HEK293 (cell line): ENCODE results near the gene UQCRQ.

Source experiments
- BCL11A ChIP-seq: fragments of 450-650 bp; formaldehyde crosslinking; IDR thresholded peaks from 2 replicates; pipeline ENCODE4 v1.5.1; 2016; ENCODE audit warnings: low read depth, missing biosample characterization, missing genetic modification characterization
- KLF10 ChIP-seq: fragments of 450-650 bp; IDR thresholded peaks from 2 replicates; pipeline ENCODE4 v1.5.1; 2018; ENCODE audit warnings: missing biosample characterization, mild to moderate bottlenecking, missing genetic modification characterization
- SALL2 ChIP-seq: fragments of 450-650 bp; formaldehyde crosslinking; IDR thresholded peaks from 2 replicates; pipeline ENCODE4 v1.5.0; 2017; ENCODE audit warnings: missing biosample characterization, mild to moderate bottlenecking, missing genetic modification characterization, borderline replicate concordance
- SP3 ChIP-seq: fragments of 450-650 bp; formaldehyde crosslinking; IDR thresholded peaks from 2 replicates; pipeline ENCODE4 v1.5.1; 2016; ENCODE audit warnings: missing biosample characterization, missing genetic modification characterization
- YY2 ChIP-seq: fragments of 450-650 bp; formaldehyde crosslinking; IDR thresholded peaks from 2 replicates; pipeline ENCODE4 v1.5.1; 2016; ENCODE audit warnings: missing biosample characterization, missing genetic modification characterization
- ZBTB11 ChIP-seq: fragments of 450-650 bp; formaldehyde crosslinking; conservative IDR thresholded peaks from 2 replicates; pipeline ENCODE4 v1.5.1; 2016; ENCODE audit warnings: low read depth, missing biosample characterization, missing genetic modification characterization
- ZBTB7A ChIP-seq: fragments of 450-650 bp; formaldehyde crosslinking; IDR thresholded peaks from 2 replicates; pipeline ENCODE4 v1.5.1; 2016; ENCODE audit warnings: low read depth, missing biosample characterization, missing genetic modification characterization
- ZNF114 ChIP-seq: fragments of 450-650 bp; formaldehyde crosslinking; IDR thresholded peaks from 2 replicates; pipeline ENCODE4 v1.5.0; 2017; ENCODE audit warnings: missing biosample characterization, missing genetic modification characterization
- ZNF169 ChIP-seq: fragments of 450-650 bp; formaldehyde crosslinking; IDR thresholded peaks from 2 replicates; pipeline ENCODE4 v1.5.1; 2016; ENCODE audit warnings: missing biosample characterization, missing genetic modification characterization
- ZNF175 ChIP-seq: fragments of 450-650 bp; formaldehyde crosslinking; IDR thresholded peaks from 2 replicates; pipeline ENCODE4 v1.5.1; 2016; ENCODE audit warnings: missing biosample characterization, missing genetic modification characterization
- ZNF184 ChIP-seq: fragments of 450-650 bp; IDR thresholded peaks from 2 replicates; pipeline ENCODE4 v1.5.1; 2018; ENCODE audit warnings: missing biosample characterization, mild to moderate bottlenecking, missing genetic modification characterization
- ZNF202 ChIP-seq: fragments of 450-650 bp; formaldehyde crosslinking; IDR thresholded peaks from 2 replicates; pipeline ENCODE4 v1.5.1; 2016; ENCODE audit warnings: missing biosample characterization, missing genetic modification characterization, borderline replicate concordance
- ZNF23 ChIP-seq: fragments of 450-650 bp; formaldehyde crosslinking; IDR thresholded peaks from 2 replicates; pipeline ENCODE4 v1.5.1; 2016; ENCODE audit warnings: missing biosample characterization, missing genetic modification characterization, borderline replicate concordance
- ZNF48 ChIP-seq: fragments of 450-650 bp; formaldehyde crosslinking; IDR thresholded peaks from 2 replicates; pipeline ENCODE4 v1.5.1; 2016; ENCODE audit warnings: missing biosample characterization, missing genetic modification characterization
- ZNF501 ChIP-seq: fragments of 450-650 bp; formaldehyde crosslinking; IDR thresholded peaks from 2 replicates; pipeline ENCODE4 v1.5.1; 2016; ENCODE audit warnings: missing biosample characterization, missing genetic modification characterization
- ZNF658 ChIP-seq: fragments of 450-650 bp; formaldehyde crosslinking; IDR thresholded peaks from 2 replicates; pipeline ENCODE4; 2016; ENCODE audit warnings: missing biosample characterization, missing genetic modification characterization
- ZNF660 ChIP-seq: fragments of 450-650 bp; IDR thresholded peaks from 2 replicates; pipeline ENCODE4 v1.5.1; 2018; ENCODE audit warnings: missing biosample characterization, mild to moderate bottlenecking, missing genetic modification characterization
- ZNF768 ChIP-seq: fragments of 450-650 bp; formaldehyde crosslinking; IDR thresholded peaks from 2 replicates; pipeline ENCODE4 v1.5.1; 2018; ENCODE audit warnings: missing biosample characterization, mild to moderate bottlenecking, missing genetic modification characterization
- ZNF837 ChIP-seq: fragments of 450-650 bp; formaldehyde crosslinking; IDR thresholded peaks from 2 replicates; pipeline ENCODE4 v1.5.1; 2016; ENCODE audit warnings: missing biosample characterization, missing genetic modification characterization
- TF ChIP-seq, protein P1 (sequence below): fragments of 450-650 bp; formaldehyde crosslinking; IDR thresholded peaks from 2 replicates; pipeline ENCODE4 v1.5.0; 2017; ENCODE audit warnings: missing biosample characterization, missing genetic modification characterization, borderline replicate concordance
- TF ChIP-seq, protein P2 (sequence below): fragments of 450-650 bp; formaldehyde crosslinking; IDR thresholded peaks from 2 replicates; pipeline ENCODE4 v1.5.1; 2017; ENCODE audit warnings: missing biosample characterization, missing genetic modification characterization
- TF ChIP-seq, protein P3 (sequence below): fragments of 450-650 bp; formaldehyde crosslinking; IDR thresholded peaks from 2 replicates; pipeline ENCODE4 v1.5.1; 2016; ENCODE audit warnings: missing biosample characterization, missing genetic modification characterization
- TF ChIP-seq, protein P4 (sequence below): fragments of 450-650 bp; formaldehyde crosslinking; IDR thresholded peaks from 2 replicates; pipeline ENCODE4; 2016; ENCODE audit warnings: missing biosample characterization, missing genetic modification characterization
- TF ChIP-seq, protein P5 (sequence below): fragments of 450-650 bp; formaldehyde crosslinking; IDR thresholded peaks from 2 replicates; pipeline ENCODE4 v1.5.1; 2016; ENCODE audit warnings: missing biosample characterization, missing genetic modification characterization

The UQCRQ gene

GRCh38 chr5:132829742-132830435, 36.6 kb upstream of the UQCRQ start (continued):
- TF ChIP-seq, protein P1, sequence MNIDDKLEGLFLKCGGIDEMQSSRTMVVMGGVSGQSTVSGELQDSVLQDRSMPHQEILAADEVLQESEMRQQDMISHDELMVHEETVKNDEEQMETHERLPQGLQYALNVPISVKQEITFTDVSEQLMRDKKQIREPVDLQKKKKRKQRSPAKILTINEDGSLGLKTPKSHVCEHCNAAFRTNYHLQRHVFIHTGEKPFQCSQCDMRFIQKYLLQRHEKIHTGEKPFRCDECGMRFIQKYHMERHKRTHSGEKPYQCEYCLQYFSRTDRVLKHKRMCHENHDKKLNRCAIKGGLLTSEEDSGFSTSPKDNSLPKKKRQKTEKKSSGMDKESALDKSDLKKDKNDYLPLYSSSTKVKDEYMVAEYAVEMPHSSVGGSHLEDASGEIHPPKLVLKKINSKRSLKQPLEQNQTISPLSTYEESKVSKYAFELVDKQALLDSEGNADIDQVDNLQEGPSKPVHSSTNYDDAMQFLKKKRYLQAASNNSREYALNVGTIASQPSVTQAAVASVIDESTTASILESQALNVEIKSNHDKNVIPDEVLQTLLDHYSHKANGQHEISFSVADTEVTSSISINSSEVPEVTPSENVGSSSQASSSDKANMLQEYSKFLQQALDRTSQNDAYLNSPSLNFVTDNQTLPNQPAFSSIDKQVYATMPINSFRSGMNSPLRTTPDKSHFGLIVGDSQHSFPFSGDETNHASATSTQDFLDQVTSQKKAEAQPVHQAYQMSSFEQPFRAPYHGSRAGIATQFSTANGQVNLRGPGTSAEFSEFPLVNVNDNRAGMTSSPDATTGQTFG (tag by site-specific recombination) = no peak
- TF ChIP-seq BCL11A (tag by site-specific recombination) = no peak
- TF ChIP-seq ZNF23 = no peak
- TF ChIP-seq, protein P2, sequence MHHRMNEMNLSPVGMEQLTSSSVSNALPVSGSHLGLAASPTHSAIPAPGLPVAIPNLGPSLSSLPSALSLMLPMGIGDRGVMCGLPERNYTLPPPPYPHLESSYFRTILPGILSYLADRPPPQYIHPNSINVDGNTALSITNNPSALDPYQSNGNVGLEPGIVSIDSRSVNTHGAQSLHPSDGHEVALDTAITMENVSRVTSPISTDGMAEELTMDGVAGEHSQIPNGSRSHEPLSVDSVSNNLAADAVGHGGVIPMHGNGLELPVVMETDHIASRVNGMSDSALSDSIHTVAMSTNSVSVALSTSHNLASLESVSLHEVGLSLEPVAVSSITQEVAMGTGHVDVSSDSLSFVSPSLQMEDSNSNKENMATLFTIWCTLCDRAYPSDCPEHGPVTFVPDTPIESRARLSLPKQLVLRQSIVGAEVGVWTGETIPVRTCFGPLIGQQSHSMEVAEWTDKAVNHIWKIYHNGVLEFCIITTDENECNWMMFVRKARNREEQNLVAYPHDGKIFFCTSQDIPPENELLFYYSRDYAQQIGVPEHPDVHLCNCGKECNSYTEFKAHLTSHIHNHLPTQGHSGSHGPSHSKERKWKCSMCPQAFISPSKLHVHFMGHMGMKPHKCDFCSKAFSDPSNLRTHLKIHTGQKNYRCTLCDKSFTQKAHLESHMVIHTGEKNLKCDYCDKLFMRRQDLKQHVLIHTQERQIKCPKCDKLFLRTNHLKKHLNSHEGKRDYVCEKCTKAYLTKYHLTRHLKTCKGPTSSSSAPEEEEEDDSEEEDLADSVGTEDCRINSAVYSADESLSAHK (tag by site-specific recombination) = no peak
- TF ChIP-seq, protein P3, sequence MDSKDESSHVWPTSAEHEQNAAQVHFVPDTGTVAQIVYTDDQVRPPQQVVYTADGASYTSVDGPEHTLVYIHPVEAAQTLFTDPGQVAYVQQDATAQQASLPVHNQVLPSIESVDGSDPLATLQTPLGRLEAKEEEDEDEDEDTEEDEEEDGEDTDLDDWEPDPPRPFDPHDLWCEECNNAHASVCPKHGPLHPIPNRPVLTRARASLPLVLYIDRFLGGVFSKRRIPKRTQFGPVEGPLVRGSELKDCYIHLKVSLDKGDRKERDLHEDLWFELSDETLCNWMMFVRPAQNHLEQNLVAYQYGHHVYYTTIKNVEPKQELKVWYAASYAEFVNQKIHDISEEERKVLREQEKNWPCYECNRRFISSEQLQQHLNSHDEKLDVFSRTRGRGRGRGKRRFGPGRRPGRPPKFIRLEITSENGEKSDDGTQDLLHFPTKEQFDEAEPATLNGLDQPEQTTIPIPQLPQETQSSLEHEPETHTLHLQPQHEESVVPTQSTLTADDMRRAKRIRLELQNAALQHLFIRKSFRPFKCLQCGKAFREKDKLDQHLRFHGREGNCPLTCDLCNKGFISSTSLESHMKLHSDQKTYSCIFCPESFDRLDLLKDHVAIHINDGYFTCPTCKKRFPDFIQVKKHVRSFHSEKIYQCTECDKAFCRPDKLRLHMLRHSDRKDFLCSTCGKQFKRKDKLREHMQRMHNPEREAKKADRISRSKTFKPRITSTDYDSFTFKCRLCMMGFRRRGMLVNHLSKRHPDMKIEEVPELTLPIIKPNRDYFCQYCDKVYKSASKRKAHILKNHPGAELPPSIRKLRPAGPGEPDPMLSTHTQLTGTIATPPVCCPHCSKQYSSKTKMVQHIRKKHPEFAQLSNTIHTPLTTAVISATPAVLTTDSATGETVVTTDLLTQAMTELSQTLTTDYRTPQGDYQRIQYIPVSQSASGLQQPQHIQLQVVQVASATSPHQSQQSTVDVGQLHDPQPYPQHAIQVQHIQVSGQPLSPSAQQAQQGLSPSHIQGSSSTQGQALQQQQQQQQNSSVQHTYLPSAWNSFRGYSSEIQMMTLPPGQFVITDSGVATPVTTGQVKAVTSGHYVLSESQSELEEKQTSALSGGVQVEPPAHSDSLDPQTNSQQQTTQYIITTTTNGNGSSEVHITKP (tag by site-specific recombination) = no peak
- TF ChIP-seq KLF10 = peak; percentile 65; the same call in 1 of the 2 replicates
- no peak for TF ChIP-seq ZNF48
- no peak for TF ChIP-seq ZNF768
- no peak for TF ChIP-seq SP3
- TF ChIP-seq ZNF658 (tag by site-specific recombination) = no peak
- TF ChIP-seq, protein P4, sequence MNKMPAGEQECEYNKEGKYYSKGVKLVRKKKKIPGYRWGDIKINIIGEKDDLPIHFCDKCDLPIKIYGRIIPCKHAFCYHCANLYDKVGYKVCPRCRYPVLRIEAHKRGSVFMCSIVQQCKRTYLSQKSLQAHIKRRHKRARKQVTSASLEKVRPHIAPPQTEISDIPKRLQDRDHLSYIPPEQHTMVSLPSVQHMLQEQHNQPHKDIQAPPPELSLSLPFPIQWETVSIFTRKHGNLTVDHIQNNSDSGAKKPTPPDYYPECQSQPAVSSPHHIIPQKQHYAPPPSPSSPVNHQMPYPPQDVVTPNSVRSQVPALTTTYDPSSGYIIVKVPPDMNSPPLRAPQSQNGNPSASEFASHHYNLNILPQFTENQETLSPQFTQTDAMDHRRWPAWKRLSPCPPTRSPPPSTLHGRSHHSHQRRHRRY (tag by site-specific recombination) = no peak
- TF ChIP-seq ZBTB7A (tag by site-specific recombination) = no peak
- TF ChIP-seq ZNF114 = no peak
- TF ChIP-seq ZNF501 (tag by site-specific recombination) = no peak
- 0 out of 2 replicates have a peak, but pooled peaks have one; percentile 28 for TF ChIP-seq ZNF184 (tag by site-specific recombination)
- no peak for TF ChIP-seq ZNF169 (tag by site-specific recombination)
- peak; percentile 88 for TF ChIP-seq ZNF660 (tag by site-specific recombination)
- 0 out of 2 replicates have a peak, but pooled peaks have one; percentile 26 for TF ChIP-seq YY2 (tag by site-specific recombination)
- no peak for TF ChIP-seq ZNF175 (tag by site-specific recombination)
- TF ChIP-seq SALL2 (tag by site-specific recombination) = no peak
- no peak for TF ChIP-seq ZNF837 (tag by site-specific recombination)
- no peak for TF ChIP-seq ZNF202 (tag by site-specific recombination)
- TF ChIP-seq ZBTB11 (tag by site-specific recombination) = no peak
- TF ChIP-seq, protein P5, sequence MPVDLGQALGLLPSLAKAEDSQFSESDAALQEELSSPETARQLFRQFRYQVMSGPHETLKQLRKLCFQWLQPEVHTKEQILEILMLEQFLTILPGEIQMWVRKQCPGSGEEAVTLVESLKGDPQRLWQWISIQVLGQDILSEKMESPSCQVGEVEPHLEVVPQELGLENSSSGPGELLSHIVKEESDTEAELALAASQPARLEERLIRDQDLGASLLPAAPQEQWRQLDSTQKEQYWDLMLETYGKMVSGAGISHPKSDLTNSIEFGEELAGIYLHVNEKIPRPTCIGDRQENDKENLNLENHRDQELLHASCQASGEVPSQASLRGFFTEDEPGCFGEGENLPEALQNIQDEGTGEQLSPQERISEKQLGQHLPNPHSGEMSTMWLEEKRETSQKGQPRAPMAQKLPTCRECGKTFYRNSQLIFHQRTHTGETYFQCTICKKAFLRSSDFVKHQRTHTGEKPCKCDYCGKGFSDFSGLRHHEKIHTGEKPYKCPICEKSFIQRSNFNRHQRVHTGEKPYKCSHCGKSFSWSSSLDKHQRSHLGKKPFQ (tag by site-specific recombination) = no peak
